Progenitor cell of endocrine pancreas (in vitro differentiated cells): ENCODE results near the gene GINS1. TPM values are rescaled to one million over a fixed set of nuclear protein-coding genes. Genes with fewer than 3 reads are reported as not detected.
"Not testable (repeated sequence)": the region's sequence is repeated elsewhere in the genome, so short reads cannot be mapped to it uniquely, and the experiment has no call there.

Experiments used
- DNase-seq: peaks from one replicate; pipeline ENCODE4 v3.0.0; 2021; ENCODE audit warnings: low spot score; ENCODE audit not compliant: unreplicated experiment
- H3K27ac Mint-ChIP-seq: 2 replicates; pipeline ENCODE4 v1.8.0; 2021; ENCODE audit warnings: mild to moderate bottlenecking, moderate library complexity, mixed read lengths
- H3K27me3 Mint-ChIP-seq: 2 replicates; pipeline ENCODE4 v1.8.0; 2021; ENCODE audit warnings: mixed read lengths
- H3K36me3 Mint-ChIP-seq: 2 replicates; pipeline ENCODE4 v1.8.0; 2022; ENCODE audit warnings: mixed read lengths; ENCODE audit not compliant: insufficient read depth
- H3K4me1 Mint-ChIP-seq: 2 replicates; pipeline ENCODE4 v1.8.0; 2021; ENCODE audit warnings: low read depth, mixed read lengths
- H3K4me3 Mint-ChIP-seq: 2 replicates; pipeline ENCODE4 v1.8.0; 2021; ENCODE audit warnings: low read depth, mild to moderate bottlenecking, moderate library complexity, mixed read lengths
- H3K9me3 Mint-ChIP-seq: 2 replicates; pipeline ENCODE4 v1.8.0; 2021; ENCODE audit warnings: low read depth, mixed read lengths
- total RNA-seq: library from RNA; stranded (reverse); gene quantifications from 2 replicates; pipeline ENCODE4 v1.2.1, GENCODE V29; 2021
- TF ChIP-seq, protein P1 (sequence below): fragments of 200-600 bp; sonication (generic); IDR thresholded peaks from one replicate; pipeline ENCODE4 v1.5.0; 2021; ENCODE audit warnings: antibody characterized with exemption, mild to moderate bottlenecking; ENCODE audit not compliant: unreplicated experiment

Gene GINS1
- total RNA-seq, 1 donor from 2014 or later = 25.2 TPM

DNA sequence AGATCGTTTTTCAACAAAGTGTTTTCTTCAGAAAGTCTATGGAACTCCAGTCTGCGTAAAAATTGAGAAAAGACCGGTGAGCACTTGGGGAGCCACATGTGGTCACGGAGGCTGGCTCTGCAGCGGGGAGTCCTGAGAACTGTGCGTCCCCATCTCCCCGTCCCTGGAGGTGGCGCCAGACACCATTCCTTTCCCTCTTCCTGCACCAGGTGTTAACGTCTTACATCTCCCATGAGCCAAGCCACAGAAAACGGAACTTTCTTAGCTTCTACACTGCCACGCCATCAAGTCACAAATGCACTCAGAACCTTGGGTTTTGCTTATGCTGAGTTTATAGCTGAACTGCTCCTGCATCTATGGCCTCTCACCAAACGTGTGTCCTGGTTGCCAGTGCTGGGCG, 62.6 kb downstream of the GINS1 start:
- Mint-ChIP-seq H3K9me3 (no peaks in the 10 kb centered on the region), H3K27me3 (no peaks in the 10 kb centered on the region), H3K27ac (peak overlapping the region; percentile 82), H3K4me3 (no peak overlapping the region), H3K4me1 (no peaks in the 10 kb centered on the region), H3K36me3 (peaks cover 24% of the 10 kb centered on the region)
- TF ChIP-seq, protein P1, sequence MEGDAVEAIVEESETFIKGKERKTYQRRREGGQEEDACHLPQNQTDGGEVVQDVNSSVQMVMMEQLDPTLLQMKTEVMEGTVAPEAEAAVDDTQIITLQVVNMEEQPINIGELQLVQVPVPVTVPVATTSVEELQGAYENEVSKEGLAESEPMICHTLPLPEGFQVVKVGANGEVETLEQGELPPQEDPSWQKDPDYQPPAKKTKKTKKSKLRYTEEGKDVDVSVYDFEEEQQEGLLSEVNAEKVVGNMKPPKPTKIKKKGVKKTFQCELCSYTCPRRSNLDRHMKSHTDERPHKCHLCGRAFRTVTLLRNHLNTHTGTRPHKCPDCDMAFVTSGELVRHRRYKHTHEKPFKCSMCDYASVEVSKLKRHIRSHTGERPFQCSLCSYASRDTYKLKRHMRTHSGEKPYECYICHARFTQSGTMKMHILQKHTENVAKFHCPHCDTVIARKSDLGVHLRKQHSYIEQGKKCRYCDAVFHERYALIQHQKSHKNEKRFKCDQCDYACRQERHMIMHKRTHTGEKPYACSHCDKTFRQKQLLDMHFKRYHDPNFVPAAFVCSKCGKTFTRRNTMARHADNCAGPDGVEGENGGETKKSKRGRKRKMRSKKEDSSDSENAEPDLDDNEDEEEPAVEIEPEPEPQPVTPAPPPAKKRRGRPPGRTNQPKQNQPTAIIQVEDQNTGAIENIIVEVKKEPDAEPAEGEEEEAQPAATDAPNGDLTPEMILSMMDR = peak; percentile 57
- DNase-seq = no peak

DNA sequence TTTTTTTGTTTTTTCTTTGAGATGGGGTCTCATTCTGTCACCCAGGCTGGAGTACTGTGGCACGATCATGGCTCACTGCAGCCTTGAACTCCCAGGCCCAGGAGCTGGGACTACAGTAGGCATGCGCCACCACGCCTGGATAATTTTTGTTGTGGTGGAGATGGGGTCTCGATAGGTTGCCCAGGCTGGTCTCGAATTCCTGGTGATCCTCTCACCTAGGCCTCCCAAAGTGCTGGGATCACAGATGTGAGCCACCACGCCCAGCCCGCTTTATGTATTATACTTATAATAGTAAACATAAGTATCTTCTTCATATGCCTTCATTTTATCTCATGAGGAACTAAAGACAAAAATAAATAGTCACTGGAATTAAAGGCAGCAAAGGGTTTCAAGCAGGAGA, 63.5 kb downstream of the GINS1 start:
- peaks cover 27% of the 10 kb centered on the region for H3K36me3 Mint-ChIP-seq
- DNase-seq = no peak
- TF ChIP-seq, protein P1 = no peak
- no peak overlapping the region for H3K4me3 Mint-ChIP-seq
- H3K4me1 Mint-ChIP-seq = no peaks in the 10 kb centered on the region
- no peaks in the 10 kb centered on the region for H3K27me3 Mint-ChIP-seq
- H3K9me3 Mint-ChIP-seq = no peaks in the 10 kb centered on the region
- H3K27ac Mint-ChIP-seq = no peak overlapping the region

DNA sequence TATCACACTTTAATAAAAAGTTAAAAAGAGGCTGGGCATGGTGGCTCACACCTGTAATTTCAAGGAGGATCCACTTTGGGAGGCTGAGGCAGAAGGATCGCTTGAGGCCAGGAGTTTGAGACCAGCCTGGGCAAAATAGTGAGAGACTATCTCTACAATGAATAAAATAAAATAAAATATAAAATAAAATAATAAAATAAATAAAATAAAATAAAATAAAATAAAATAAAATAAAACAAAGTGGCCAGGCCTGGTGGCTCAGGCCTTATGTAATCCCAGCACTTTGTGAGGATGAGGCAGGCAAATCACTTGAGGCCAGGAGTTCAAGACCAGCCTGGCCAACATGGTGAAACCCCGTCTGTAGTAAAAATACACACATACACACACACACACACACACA, 65.8 kb downstream of the GINS1 start:
- H3K27me3 Mint-ChIP-seq, DNase-seq, H3K27ac Mint-ChIP-seq, H3K9me3 Mint-ChIP-seq, H3K4me3 Mint-ChIP-seq, H3K4me1 Mint-ChIP-seq: not testable (repeated sequence)
- H3K36me3 Mint-ChIP-seq = peaks cover 25% of the 10 kb centered on the region

DNA sequence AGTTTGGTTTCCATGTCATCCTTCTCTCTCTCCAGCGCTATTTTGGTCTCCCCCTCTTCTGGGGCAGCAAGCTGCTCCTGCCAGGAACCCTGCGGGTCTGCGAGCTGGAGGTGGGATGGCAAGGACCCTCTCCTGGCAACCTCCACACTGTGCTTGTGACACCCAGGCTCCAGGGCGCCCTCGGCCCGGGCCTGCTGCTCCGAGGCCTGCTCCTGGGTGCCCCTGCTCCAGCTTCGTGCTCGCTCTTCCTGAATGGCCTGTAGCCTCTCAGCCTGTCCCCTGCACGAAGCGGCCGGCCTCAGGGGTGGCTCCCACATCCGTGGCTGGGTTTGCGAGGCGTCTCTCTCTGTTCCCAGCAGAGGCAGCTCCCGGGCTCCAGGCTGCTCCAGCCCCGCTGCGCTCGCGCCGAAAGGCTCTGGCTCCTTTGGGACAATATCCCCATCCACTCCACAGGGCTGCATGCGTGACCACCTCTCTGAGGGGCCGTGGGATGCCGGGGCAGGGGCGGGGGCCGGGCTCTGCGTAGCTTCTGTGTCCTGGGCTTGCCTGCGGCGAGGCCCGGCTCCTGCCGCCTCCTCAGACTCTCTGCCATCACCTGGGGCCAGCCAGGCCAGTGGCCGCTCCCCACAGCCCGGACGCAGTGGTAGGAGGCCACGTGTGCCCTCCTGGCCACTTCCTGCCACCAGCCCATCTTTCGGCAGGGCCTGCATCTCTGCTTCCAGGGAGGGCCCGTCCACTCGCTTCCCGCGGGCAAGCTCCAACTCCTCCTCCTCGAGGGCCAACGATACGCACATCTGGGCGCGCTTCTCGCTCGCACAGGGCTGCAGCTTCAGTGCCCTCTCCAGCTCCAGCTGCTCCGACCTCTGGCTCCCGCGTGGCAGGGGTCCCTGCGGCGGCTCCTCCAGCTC, 68.9 kb downstream of the GINS1 start:
- no peak for DNase-seq
- Mint-ChIP-seq H3K27ac (peak overlapping the region; percentile 74), H3K9me3 (no peaks in the 10 kb centered on the region), H3K4me3 (no peak overlapping the region), H3K4me1 (no peaks in the 10 kb centered on the region), H3K27me3 (no peaks in the 10 kb centered on the region), H3K36me3 (peaks cover 25% of the 10 kb centered on the region)
- TF ChIP-seq, protein P1 = no peak

DNA sequence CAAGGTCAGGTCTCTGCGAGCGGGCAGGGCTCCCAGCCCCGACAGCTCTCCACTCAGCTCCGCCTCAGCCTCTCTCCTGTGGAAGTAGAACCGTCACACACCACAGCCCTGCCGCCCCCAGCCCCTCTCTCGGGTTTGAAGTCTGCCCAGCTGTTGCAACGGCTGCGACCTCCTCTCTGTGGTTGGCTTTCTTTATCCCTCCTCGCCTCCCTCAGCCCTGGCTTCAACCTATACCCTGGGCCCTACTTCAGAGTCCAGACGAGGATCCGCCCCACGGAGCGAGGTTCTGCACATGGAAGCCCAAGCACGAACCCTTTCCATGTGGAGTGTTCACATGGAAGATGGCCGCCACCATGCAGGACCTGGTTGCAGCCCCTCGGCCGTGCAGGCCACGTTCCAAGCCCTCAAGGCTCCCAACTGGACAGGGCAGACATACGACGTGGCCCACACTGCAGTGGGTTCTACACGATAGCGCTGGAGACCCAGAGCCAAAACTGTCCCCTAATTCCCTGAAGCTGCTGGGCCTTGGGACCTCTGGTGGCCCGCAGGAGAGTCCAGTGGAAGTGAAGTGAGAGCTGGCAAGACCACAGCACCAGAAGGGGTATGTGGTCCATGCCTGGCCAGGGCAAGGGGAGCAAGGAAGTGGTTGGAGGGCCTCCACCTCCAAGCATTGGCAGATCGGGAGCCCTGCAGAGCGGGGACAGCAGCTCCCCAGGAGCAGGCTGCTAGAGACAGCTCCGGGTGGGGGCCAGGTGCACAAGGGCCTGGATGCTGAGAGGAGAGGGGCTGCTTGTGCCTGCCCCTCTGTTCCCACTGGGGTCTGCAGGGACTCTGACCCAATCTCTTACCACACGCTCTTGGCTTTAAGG, 69.8 kb downstream of the GINS1 start:
- no peak for DNase-seq
- Mint-ChIP-seq H3K9me3 (no peaks in the 10 kb centered on the region), H3K4me1 (no peaks in the 10 kb centered on the region), H3K4me3 (no peak overlapping the region), H3K36me3 (peaks cover 23% of the 10 kb centered on the region), H3K27ac (peak overlapping the region; percentile 49), H3K27me3 (no peaks in the 10 kb centered on the region)
- TF ChIP-seq, protein P1 = no peak
